Non-pigmented ciliary epithelial cell (primary cell): ENCODE data around the gene NPTX1.

ENCODE experiments used
- DNase-seq: peaks from one replicate; pipeline ENCODE4 v3.0.0-alpha.2; 2010; ENCODE audit warnings: low read depth

The NPTX1 gene

GRCh38 chr17:80443916-80444643 lies 32.3 kb downstream of the NPTX1 start:
- no peak for DNase-seq

GRCh38 chr17:80443498-80443897 lies 32.9 kb downstream of the NPTX1 start:
- no peak for DNase-seq

- DNase-seq: no peak
These were observed 33.6 kb downstream of the NPTX1 start for GRCh38 chr17:80442764-80443163.

DNA sequence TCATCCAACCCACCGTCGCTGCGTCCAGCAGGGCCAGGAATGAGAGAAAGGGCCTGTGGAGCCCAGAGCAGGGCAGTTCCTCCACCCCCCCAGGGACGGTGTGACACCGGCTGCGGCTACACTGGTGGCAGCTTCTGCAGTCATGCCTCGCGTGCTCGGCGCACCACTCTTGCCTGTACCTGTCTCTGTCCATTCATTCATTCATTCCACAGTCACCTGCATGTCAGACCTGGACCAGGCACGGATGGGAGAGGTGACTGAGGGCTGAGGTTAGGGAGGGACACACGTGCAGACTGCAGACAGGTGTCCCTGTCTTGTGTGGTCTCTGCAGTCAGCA lies 34.1 kb downstream of the NPTX1 start:
- no peak for DNase-seq

DNA sequence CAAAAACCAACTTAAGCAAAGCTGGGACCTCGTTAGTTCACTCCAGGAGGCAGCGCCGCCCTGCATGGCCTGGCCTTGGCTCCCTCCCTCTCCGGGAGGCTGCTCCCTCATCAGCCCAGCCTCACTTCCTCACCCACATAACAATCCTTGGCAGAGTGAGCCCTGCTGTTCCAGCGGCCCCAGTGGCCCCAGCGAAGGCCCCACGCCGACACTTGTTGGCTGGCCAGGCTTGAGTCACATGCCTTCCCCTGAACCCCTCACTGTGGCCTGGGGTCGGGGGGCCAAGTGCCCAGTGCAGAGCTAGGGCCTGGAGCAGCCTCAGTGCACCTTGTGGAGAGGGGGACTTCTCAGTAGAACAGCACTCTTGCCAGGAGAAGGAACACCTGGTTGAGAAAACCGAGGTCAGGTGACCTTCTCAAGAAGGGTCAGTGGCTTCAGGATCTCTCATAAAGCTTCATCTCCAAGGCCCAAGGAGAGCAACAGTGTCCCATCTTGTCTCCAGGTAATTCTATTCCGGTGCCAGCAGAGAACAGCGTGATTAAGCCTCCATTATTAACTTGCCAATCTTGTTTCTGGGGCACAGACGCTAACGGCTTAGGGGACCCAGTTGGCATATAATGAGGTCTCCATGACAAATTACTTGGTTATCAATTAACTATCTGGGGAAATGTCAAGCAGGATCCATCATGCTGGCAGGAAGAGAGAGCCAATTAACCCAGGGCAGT lies 34.6 kb downstream of the NPTX1 start:
- no peak for DNase-seq

DNA sequence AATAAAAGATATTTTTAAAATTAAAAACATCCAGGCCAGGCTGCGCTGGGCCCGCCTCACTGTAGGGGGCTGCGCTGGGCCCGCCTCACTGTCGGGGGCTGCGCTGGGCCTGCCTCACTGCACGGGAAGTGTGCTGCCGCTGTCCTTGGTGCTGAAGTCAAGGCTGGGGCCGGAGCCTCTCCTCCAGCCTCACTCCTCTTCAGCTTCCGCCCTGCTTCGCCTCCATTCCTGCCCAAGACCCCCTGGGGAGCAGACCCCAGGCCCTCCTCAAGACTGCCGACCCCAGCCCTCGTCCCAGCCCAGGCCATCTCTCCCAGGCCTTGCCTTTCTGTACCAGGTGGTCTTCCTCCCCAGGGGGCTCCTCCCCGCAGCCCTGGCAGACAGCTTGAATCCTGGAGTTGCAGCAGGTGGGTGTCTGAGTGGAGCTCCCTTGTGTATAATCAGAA lies 35.3 kb downstream of the NPTX1 start:
- no peak for DNase-seq

DNA sequence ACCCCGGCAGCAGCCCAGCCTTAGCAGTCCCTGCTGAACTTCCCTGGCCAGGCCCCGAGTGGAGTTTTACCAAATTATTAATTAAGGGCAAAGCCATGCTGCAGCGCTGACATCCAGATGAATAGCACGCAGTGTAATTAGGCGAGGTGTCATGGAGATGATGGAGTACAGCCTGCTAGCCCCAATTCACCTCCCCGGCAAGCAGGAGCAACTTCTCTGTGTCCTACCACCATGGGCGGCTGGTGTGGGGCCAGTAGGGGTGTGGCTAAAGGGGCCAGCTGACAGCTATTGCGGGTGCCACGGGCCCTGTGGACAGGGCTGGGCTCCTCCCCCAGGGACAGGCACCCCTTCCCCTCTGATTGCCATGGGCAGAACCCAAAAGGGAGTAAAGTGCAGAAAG lies 36.9 kb downstream of the NPTX1 start:
- DNase-seq: no peak

DNA sequence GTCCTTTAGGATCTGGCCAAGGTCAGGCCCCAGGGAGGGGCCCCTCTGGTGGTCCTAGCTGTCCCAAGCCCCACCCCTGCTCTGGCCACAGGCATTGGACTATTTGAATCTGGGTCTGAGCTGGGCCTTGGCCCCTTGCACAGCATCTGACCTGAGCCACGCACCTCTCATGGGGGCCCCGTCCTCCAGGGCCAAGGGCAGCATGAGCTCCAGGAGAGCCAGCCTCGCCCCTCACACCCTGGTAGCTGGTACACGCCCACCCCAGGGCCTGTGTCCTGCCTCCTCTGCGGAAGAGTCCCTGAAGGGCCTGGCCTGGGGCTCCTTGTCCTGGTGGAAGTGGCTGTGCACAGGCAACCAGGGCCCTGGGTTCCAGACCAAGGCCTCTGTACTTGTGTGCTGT lies 37.6 kb downstream of the NPTX1 start:
- DNase-seq: no peak

GRCh38 chr17:80437532-80437931 lies 38.9 kb downstream of the NPTX1 start:
- DNase-seq: no peak

DNA sequence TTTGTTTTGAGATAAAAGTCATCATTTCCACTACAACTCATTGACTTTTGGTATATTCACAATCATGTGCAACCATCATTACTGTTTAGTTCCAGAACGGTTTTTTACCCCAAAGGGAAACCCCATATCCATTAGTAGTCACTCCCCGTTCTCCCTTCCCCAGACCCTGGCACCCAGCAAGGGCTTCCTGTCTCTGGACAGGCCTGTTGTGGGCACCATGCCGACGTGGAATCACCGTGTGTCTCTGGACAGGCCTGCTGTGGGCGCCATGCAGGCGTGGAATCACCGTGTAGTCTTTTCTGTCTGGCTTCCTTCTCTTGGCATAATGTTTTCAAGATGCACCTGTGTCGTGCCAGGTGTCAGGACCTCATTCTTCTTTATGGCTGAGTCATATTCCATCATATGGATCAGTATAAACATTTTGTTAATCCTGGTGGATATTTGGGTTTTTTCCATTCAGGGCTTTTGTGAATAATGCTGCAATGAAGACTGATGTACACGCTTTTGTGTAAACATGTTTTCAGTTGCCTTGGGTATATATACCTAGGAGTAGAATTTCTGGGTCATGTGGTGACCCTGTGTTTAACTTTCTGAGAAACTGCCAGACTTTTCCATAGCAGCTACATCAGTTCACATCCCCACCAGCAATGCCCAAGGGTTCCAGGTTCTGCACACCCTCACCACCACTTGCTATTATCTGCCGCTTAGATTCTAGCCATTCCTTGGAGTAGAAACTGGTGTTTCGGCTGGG lies 42.3 kb downstream of the NPTX1 start:
- no peak for DNase-seq

- DNase-seq: no peak
These were observed 43.4 kb downstream of the NPTX1 start for GRCh38 chr17:80432961-80433550.

GRCh38 chr17:80432350-80432955 lies 44.0 kb downstream of the NPTX1 start:
- DNase-seq: no peak

- DNase-seq: no peak
These were observed 44.9 kb downstream of the NPTX1 start for GRCh38 chr17:80431246-80432195.

- no peak for DNase-seq
These were observed 45.8 kb downstream of the NPTX1 start for GRCh38 chr17:80430446-80431245.

GRCh38 chr17:80429356-80430275 lies 46.8 kb downstream of the NPTX1 start:
- no peak for DNase-seq

DNA sequence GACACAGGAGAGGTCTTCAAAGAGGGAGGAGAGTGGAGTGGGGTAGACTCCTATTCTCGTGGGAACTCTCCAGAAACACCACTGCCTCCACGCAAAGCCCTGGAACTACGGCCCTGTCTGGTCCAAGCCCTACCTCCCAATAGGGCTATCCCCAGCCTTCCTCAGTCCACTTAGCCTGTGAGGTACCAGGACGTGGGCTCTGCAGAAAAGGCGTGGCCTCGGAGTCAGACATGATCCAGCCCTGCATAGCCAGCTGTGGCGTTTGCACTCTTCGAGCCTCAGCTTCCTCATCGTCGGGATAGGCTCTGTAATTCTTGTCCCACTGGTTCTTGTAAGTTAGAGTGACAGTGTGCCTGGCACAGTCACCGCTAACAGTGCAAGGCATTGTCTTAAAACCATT lies 47.6 kb downstream of the NPTX1 start:
- DNase-seq: no peak

- DNase-seq: no peak
These were observed 48.0 kb downstream of the NPTX1 start for GRCh38 chr17:80428363-80428762.

DNA sequence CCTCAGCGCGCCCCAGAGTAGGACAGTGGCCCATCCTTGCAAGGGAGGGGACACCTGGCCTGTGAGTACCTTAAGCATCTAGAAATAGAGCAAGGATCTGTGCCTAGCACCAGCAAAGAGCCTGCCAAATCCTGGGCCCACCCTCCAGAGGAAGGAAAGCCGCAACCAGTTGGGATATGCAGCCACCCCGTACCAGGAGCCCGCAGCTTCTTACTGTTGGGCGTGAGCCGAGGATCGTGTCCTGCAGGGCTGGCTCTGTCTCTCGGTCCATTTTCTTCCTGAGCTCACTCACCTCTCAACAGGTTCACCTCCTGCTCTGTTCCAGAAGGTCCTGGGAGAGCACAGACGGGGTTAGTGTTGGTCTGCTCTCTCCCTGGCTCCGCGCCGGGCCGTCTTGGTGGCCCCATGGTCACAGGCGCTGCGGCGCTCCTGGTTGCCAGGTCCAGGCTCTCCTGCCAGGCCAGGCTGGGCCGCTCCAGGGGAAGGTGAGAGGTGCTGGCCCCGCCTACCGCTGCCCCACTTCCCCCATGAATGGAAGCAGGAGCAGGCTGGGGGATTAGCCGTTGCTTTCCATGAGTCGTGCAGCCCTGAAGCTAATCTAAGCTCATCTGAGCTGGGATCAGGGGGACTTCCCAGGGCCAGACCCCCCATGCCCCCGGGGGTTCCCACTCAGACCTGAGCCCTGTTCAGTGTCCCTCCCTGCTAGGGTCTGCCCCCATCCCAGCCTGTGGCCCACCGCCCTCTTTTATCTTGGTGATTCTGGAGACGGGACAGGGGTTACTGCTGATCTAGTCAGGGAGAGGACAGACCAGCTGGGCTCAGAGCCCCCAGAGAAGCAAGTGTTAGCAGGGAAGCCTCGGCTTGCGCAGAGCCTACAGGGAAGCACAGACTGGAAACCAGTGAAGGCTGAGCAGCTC lies 48.8 kb downstream of the NPTX1 start:
- no peak for DNase-seq
